ENCODE results near the gene VPS13C.
A peak's percentile ranks its signal among the peaks of the same experiment; 100 is the strongest.

Gene VPS13C

DNA sequence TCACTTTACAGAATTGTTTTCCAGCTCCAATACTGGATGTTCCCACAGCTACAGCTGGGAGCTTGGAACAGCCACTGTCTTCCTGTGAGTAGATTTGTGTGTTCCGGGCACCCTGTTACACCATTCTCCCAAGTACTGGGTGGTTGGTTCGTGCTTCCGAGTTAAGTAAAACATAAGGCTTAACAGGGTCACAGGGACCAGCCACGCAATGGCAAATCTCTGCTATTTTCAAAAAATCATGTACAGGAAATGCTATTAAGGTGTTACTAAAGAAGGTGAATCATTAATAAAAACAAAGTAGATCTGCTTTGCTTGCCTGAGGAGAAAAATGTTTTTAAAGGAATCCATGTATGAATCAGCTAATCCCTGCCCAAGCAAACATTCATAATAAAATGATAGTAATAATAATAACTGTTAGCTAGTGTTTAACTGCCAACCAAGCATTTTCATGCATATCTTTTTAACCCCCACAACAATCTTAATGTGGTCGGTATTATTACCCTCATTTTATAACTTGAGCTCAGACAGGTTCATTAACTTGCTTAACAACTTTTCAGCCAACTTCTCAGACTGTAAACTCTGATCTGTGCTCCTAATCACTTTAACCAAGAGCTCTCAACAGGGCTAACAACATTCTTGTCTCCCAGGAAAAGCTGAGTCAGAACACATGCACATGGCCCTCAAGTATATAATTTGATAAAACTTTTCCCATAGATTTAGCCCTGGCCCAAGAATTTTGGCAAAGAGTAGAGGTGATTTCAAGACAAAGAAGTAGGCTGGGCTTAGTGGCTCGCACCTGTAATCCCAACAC lies 3.8 kb upstream of the VPS13C start:
- H3K36me3 ChIP-seq (ENCODE audit: control insufficient read depth, insufficient read depth, low read length), result no peaks in the 10 kb centered on the region
- DNase-seq (ENCODE audit: extremely low read depth, insufficient read length), result no peak
- no peak overlapping the region for H3K4me3 ChIP-seq (replicated peaks; ENCODE audit: low read depth, low read length)
- TF ChIP-seq, protein P1, sequence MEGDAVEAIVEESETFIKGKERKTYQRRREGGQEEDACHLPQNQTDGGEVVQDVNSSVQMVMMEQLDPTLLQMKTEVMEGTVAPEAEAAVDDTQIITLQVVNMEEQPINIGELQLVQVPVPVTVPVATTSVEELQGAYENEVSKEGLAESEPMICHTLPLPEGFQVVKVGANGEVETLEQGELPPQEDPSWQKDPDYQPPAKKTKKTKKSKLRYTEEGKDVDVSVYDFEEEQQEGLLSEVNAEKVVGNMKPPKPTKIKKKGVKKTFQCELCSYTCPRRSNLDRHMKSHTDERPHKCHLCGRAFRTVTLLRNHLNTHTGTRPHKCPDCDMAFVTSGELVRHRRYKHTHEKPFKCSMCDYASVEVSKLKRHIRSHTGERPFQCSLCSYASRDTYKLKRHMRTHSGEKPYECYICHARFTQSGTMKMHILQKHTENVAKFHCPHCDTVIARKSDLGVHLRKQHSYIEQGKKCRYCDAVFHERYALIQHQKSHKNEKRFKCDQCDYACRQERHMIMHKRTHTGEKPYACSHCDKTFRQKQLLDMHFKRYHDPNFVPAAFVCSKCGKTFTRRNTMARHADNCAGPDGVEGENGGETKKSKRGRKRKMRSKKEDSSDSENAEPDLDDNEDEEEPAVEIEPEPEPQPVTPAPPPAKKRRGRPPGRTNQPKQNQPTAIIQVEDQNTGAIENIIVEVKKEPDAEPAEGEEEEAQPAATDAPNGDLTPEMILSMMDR (IDR thresholded peaks at IDR 0.05; ENCODE audit: insufficient read depth, low read length, poor library complexity, severe bottlenecking), result no peak
- peaks cover 1% of the 10 kb centered on the region; the same call in 1 of the 2 replicates for H3K27me3 ChIP-seq (replicated peaks; ENCODE audit: control insufficient read depth, insufficient read depth, low read length)

DNA sequence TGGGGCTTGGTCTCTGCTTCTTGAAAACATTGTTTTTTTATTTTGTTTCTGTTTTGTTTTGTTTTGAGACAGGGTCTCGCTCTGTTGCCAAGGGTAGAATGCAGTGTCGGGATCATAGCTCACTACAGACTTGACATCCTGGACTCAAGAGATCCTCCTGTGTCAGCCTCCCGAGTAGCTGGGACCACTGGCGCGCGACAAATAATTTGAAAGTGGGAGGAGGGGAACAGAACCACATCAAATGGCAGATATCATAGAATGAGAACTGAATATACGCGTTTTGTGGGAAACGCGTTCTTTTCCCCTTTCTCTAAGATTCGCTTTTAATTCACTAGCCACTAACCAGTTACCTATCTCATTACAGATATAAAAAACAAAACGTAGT lies 641 bp upstream of the VPS13C start:
- H3K4me3 ChIP-seq (replicated peaks; ENCODE audit: low read depth, low read length), result peak overlapping the region; percentile 86
- TF ChIP-seq, protein P1 (IDR thresholded peaks at IDR 0.05; ENCODE audit: insufficient read depth, low read length, poor library complexity, severe bottlenecking), result no peak
- no peaks in the 10 kb centered on the region; the same call in 1 of the 2 replicates for H3K36me3 ChIP-seq (ENCODE audit: control insufficient read depth, insufficient read depth, low read length)
- H3K27me3 ChIP-seq (replicated peaks; ENCODE audit: control insufficient read depth, insufficient read depth, low read length), result no peaks in the 10 kb centered on the region
- DNase-seq (ENCODE audit: extremely low read depth, insufficient read length), result no peak

DNA sequence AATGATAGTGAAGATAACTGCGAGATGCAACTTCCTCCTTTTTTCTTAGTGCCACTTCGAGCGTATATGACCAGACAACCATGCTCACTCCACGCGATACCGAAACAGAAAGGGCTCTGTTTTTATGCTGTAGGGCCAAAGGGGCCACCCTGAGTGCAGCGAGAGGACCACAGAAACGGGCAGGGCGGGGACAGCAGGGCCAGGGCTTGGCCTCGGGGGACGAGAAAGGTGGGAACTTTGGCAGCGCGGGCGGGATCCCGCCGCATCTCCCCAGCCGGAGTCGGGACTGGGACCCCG lies 483 bp downstream of the VPS13C start:
- Histone ChIP-seq H3K36me3 (ENCODE audit: control insufficient read depth, insufficient read depth, low read length) (no peaks in the 10 kb centered on the region; the same call in 1 of the 2 replicates), H3K27me3 (replicated peaks; ENCODE audit: control insufficient read depth, insufficient read depth, low read length) (no peaks in the 10 kb centered on the region), H3K4me3 (replicated peaks; ENCODE audit: low read depth, low read length) (peak overlapping the region; percentile 86)
- TF ChIP-seq, protein P1 (IDR thresholded peaks at IDR 0.05; ENCODE audit: insufficient read depth, low read length, poor library complexity, severe bottlenecking), result no peak
- peak; percentile 83 for DNase-seq (ENCODE audit: extremely low read depth, insufficient read length)

DNA sequence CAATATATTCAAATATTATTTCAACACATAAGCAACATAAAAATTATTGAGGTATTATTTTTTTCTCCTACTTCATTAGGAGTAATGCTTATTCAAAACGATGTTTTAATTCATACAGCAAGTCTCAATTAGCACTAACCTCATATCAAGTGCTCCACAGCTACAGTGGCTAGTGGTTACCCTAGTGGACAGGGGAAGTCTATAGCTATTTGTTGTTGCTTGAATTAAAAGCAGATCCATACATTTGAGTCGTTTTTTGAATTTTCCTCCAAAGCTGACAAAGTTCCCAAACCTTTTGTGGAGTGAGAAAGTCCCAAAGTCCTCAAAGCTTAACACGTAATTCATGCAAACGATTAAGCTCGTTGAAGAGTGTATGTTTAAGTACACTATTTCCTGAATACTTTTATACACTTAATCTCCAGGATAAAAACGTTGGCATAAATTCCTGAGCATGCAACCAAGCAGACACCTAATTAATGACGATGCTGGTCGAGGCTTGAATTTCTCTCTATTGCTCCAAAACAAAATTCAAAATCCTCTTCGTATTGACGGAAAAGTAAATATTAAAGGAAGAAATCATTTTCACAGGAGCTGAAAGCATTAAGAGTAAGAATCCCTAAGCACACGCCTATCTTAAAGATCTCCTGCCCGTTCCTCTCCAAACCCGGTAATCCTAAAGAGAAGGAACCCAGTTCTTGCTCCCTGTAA lies 985 bp downstream of the VPS13C start:
- Histone ChIP-seq H3K36me3 (ENCODE audit: control insufficient read depth, insufficient read depth, low read length) (no peaks in the 10 kb centered on the region; the same call in 1 of the 2 replicates), H3K4me3 (replicated peaks; ENCODE audit: low read depth, low read length) (peak overlapping the region; percentile 86), H3K27me3 (replicated peaks; ENCODE audit: control insufficient read depth, insufficient read depth, low read length) (no peaks in the 10 kb centered on the region)
- no peak for DNase-seq (ENCODE audit: extremely low read depth, insufficient read length)
- TF ChIP-seq, protein P1 (IDR thresholded peaks at IDR 0.05; ENCODE audit: insufficient read depth, low read length, poor library complexity, severe bottlenecking), result no peak

DNA sequence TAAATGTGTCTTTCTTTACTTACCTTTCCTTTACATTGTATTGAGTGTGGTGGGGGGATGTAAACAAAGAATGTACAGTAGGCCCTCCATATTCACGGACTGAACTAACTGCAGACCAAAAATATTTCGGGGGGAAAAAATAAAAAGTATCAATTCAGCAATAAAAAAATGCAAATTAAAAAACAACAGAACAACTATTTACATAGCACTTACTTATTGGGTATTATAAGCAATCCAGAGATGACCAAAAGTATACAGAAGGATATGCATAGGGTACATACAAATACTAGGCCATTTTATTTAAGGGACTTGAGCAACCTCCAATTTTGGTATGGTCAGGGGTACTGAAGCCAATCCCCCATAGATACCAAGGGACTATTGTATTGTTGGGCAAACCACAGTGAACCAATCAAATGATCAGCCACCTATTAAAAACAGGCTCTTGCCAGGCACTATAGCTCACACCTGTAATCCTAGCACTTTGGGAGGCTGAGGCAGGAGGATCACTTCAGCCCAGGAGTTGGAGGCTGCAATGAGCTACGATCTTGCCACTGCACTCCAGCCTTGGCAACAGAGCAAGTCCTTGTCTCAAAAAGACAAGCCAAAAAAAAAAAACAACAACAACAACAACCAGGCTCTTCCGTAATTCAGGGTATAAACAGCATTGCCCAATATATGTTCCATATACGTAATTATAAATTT lies 1.8 kb downstream of the VPS13C start:
- no peak overlapping the region for H3K4me3 ChIP-seq (replicated peaks; ENCODE audit: low read depth, low read length)
- TF ChIP-seq, protein P1 (IDR thresholded peaks at IDR 0.05; ENCODE audit: insufficient read depth, low read length, poor library complexity, severe bottlenecking), result no peak
- no peaks in the 10 kb centered on the region; the same call in 1 of the 2 replicates for H3K36me3 ChIP-seq (ENCODE audit: control insufficient read depth, insufficient read depth, low read length)
- no peak for DNase-seq (ENCODE audit: extremely low read depth, insufficient read length)
- no peaks in the 10 kb centered on the region for H3K27me3 ChIP-seq (replicated peaks; ENCODE audit: control insufficient read depth, insufficient read depth, low read length)
